K562 (cell line): ENCODE results near the gene ABCA7. TPM values are rescaled to one million over a fixed set of nuclear protein-coding genes. Genes with fewer than 3 reads are reported as not detected.

Experiments
- BHLHE40 ChIP-seq: IDR thresholded peaks from 2 replicates; pipeline ENCODE4 v1.6.1; 2011; ENCODE audit warnings: low read length, improper control_type of control experiment
- CBX5 ChIP-seq: IDR thresholded peaks from 2 replicates; pipeline ENCODE4 v1.6.1; 2014; ENCODE audit warnings: low read depth, borderline replicate concordance
- CTCF ChIP-seq, 3 experiments: IDR thresholded peaks in 2 of 3; conservative IDR thresholded peaks in 1 of 3; 2 replicates each; pipeline ENCODE4 v1.5.1; 2011 to 2012; ENCODE audit warnings: low read length in 3 of 3, mild to moderate bottlenecking in 3 of 3, control low read depth in 2 of 3, improper control_type of control experiment in 1 of 3, inconsistent platforms in 1 of 3, low read depth in 1 of 3, mixed read lengths in 1 of 3, moderate library complexity in 1 of 3; ENCODE audit not compliant: insufficient read depth in 2 of 3
- ETS2 ChIP-seq: IDR thresholded peaks from 2 replicates; pipeline ENCODE4 v1.6.1; 2016; ENCODE audit warnings: borderline replicate concordance, missing genetic modification characterization, mild to moderate bottlenecking, moderate library complexity, missing compliant biosample characterization; ENCODE audit not compliant: poor library complexity, severe bottlenecking
- MED1 ChIP-seq: sonication (generic); formaldehyde crosslinking; IDR thresholded peaks from 2 replicates; pipeline ENCODE4 v1.8.1; 2023; ENCODE audit warnings: missing genetic modification reagents, borderline replicate concordance
- PCBP2 ChIP-seq: fragments of 200-400 bp; formaldehyde crosslinking; IDR thresholded peaks from 2 replicates; pipeline ENCODE4 v1.6.1; 2018; ENCODE audit warnings: low read length, low read depth, mild to moderate bottlenecking, moderate library complexity; ENCODE audit not compliant: poor library complexity, severe bottlenecking
- PHF21A ChIP-seq: fragments of 450-650 bp; IDR thresholded peaks from 2 replicates; pipeline ENCODE4 v1.6.1; 2017; ENCODE audit warnings: low read depth, borderline replicate concordance
- PHTF2 ChIP-seq: fragments of 250-450 bp; sonication (Bioruptor Pico); IDR thresholded peaks from 2 replicates; pipeline ENCODE4 v1.5.0; 2021; ENCODE audit warnings: mild to moderate bottlenecking
- RBM39 ChIP-seq: fragments of 200-400 bp; formaldehyde crosslinking; optimal IDR thresholded peaks from 2 replicates; pipeline ENCODE3; 2018; ENCODE audit warnings: low read depth, low read length
- RUNX1 ChIP-seq: sonication (generic); IDR thresholded peaks from 2 replicates; pipeline ENCODE4 v1.6.1; 2016; ENCODE audit warnings: antibody characterized with exemption, low read depth
- SIRT6 ChIP-seq: IDR thresholded peaks from one replicate; pipeline ENCODE4 v1.6.1; 2012; ENCODE audit warnings: low read depth, mild to moderate bottlenecking, control low read depth, inconsistent platforms, low read length, moderate library complexity
- SRSF9 ChIP-seq: fragments of 200-400 bp; formaldehyde crosslinking; IDR thresholded peaks from 2 replicates; pipeline ENCODE4 v1.6.1; 2017; ENCODE audit warnings: low read depth, low read length, borderline replicate concordance
- ZBTB33 ChIP-seq: sonication (generic); formaldehyde crosslinking; IDR thresholded peaks from 2 replicates; pipeline ENCODE4 v1.8.1; 2023; ENCODE audit warnings: mild to moderate bottlenecking, missing genetic modification reagents
- ZBTB8A ChIP-seq: fragments of 450-650 bp; IDR thresholded peaks from 2 replicates; pipeline ENCODE4 v1.6.1; 2018; ENCODE audit warnings: mild to moderate bottlenecking, moderate library complexity; ENCODE audit not compliant: partially characterized antibody
- ZNF165 ChIP-seq: fragments of 250-450 bp; sonication (Bioruptor Pico); IDR thresholded peaks from 2 replicates; pipeline ENCODE4 v1.4.0; 2020; ENCODE audit warnings: borderline replicate concordance
- ZNF282 ChIP-seq: sonication (generic); formaldehyde crosslinking; IDR thresholded peaks from 2 replicates; pipeline ENCODE4 v1.8.1; 2023; ENCODE audit warnings: missing genetic modification reagents
- ZNF77 ChIP-seq: fragments of 250-450 bp; sonication (Bioruptor Pico); IDR thresholded peaks from 2 replicates; pipeline ENCODE4 v1.5.0; 2020
- polyA plus RNA-seq, 8 experiments: library from polyadenylated mRNA; depleted of rRNA in 4 of 8; stranded (reverse) in 5 of 8; unstranded in 3 of 8; fragments of >200 nt; fragmentation: Nextera tagmentation in 2 of 8; fragmentation: Illumina TruSeq in 1 of 8; extraction: Ambion mirVana in 2 of 8; extraction: Trizol in 1 of 8; gene quantifications; 2 replicates each; pipeline versions ENCODE4 v1.2.1 to v1.2.3, GENCODE V29; 2011 to 2014; ENCODE audit warnings: inconsistent platforms in 1 of 8, missing spikeins in 1 of 8
- total RNA-seq, 7 experiments: library from RNA; depleted of rRNA in 6 of 7; stranded (reverse); fragments of >200 nt in 6 of 7; fragmentation: Illumina TruSeq in 2 of 7; extraction: Trizol in 2 of 7; gene quantifications; 2 replicates each; pipeline versions ENCODE4 v1.2.1 to v1.2.3, GENCODE V29; 2011 to 2021; ENCODE audit warnings: low replicate concordance in 1 of 7
- TF ChIP-seq, protein P1 (sequence below), 2 experiments: fragments of 250-450 bp in 1 of 2; fragments of 450-650 bp in 1 of 2; sonication (Bioruptor Pico) in 1 of 2; IDR thresholded peaks; 2 replicates each; pipeline versions ENCODE4 v1.6.1 to v1.8.0; 2016 to 2021; ENCODE audit warnings: mild to moderate bottlenecking in 2 of 2, moderate library complexity in 2 of 2, missing compliant biosample characterization in 1 of 2, missing genetic modification characterization in 1 of 2
- TF ChIP-seq, protein P2 (sequence below): sonication (generic); formaldehyde crosslinking; IDR thresholded peaks from 2 replicates; pipeline ENCODE4 v1.8.0; 2022; ENCODE audit warnings: mild to moderate bottlenecking, low read depth, missing genetic modification reagents

The ABCA7 gene
- total and polyA plus RNA-seq, 9 of the 15 experiments (the other 6 are each of a cell fraction or from before 2014, with no cell fraction given): 2.3 to 96.1 (median 31.2) TPM

DNA sequence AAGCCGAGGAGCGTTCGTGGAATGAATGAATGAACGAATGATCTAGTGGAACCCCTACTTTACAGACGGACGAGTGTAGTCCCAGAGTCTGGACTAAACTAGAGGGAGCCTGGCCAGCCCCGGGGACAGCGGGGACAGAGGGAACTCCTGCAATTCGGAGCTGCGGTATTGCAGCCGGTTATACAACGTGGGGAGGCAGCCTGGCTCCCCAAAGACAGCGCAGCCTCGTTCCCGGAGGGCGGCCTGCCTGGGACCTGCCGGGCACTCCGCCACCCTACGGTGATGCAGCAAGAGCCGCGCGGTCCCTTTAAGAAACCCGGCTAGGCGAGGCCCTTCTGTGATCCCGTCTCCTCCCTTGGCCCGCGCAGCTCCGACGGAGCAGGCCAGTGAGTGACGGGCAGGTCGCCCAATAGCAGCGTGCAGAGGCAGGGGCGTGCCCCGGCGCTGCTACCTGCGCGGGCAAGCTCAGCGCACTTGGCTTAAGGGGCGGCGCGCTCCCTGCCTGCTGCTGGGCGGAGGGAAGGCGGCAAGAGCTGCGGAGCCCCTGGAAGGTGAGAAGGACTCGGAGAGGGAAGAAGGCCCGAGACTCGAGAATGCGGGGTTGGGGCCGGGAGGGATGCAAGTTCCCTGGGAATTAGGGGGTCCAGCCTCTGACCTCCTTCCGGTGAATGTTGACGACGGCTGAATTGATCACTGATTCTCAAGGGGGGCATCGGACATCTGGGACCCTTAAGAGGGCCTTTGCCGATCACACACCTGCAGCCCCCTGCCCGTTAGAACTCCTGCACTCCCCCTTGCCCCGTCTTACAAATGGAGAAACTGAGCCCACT, at the start of gene ABCA7 (continued):
- TF ChIP-seq, protein P1, sequence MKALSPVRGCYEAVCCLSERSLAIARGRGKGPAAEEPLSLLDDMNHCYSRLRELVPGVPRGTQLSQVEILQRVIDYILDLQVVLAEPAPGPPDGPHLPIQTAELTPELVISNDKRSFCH (CRISPR knock-in tag; IDR thresholded peaks at IDR 0.05): no peak
- TF ChIP-seq, protein P1 (tag; IDR thresholded peaks at IDR 0.05): no peak
- TF ChIP-seq CTCF (IDR thresholded peaks at IDR 0.05 in 2 of 3, conservative IDR thresholded peaks at IDR 0.05 in 1 of 3; ENCODE audit: insufficient read depth in 2 of 3, low read depth in 1 of 3, low read length in 3 of 3): peak in 1 of 3 experiments; percentile 5; a peak in 1 of 6 replicates
- TF ChIP-seq ETS2: no peak
- no peak for TF ChIP-seq ZNF282 (CRISPR knock-in tag)
- no peak for TF ChIP-seq MED1 (CRISPR knock-in tag)
- no peak for TF ChIP-seq PHF21A
- TF ChIP-seq, protein P2, sequence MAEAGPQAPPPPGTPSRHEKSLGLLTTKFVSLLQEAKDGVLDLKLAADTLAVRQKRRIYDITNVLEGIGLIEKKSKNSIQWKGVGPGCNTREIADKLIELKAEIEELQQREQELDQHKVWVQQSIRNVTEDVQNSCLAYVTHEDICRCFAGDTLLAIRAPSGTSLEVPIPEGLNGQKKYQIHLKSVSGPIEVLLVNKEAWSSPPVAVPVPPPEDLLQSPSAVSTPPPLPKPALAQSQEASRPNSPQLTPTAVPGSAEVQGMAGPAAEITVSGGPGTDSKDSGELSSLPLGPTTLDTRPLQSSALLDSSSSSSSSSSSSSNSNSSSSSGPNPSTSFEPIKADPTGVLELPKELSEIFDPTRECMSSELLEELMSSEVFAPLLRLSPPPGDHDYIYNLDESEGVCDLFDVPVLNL (CRISPR knock-in tag): peak; percentile 77; the same call in 1 of the 2 replicates
- TF ChIP-seq ZNF77 (CRISPR knock-in tag): no peak
- peak; percentile 30 for TF ChIP-seq SIRT6
- TF ChIP-seq PCBP2: no peak
- TF ChIP-seq ZNF165 (CRISPR knock-in tag): no peak
- TF ChIP-seq CBX5: no peak
- TF ChIP-seq SRSF9: no peak
- no peak for TF ChIP-seq ZBTB33 (CRISPR knock-in tag)
- TF ChIP-seq RUNX1: no peak
- TF ChIP-seq PHTF2 (CRISPR knock-in tag): no peak
- no peak for TF ChIP-seq ZBTB8A
- TF ChIP-seq RBM39: no peak
- TF ChIP-seq BHLHE40: no peak; the same call in none of the 2 replicates
